GM18508 (cell line): Measurements from ENCODE around the gene OBP2B.
"Not testable (repeated sequence)": the region's sequence is repeated elsewhere in the genome, so short reads cannot be mapped to it uniquely, and the experiment has no call there.

Experiments used
- ATAC-seq: cut with Tn5 transposase; IDR thresholded peaks from one replicate; pipeline ENCODE4 v1.9.1; 2021; ENCODE audit warnings: moderate number of reproducible peaks; ENCODE audit not compliant: insufficient read depth, unreplicated experiment

The OBP2B gene, protein sequence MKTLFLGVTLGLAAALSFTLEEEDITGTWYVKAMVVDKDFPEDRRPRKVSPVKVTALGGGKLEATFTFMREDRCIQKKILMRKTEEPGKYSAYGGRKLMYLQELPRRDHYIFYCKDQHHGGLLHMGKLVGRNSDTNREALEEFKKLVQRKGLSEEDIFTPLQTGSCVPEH

DNA sequence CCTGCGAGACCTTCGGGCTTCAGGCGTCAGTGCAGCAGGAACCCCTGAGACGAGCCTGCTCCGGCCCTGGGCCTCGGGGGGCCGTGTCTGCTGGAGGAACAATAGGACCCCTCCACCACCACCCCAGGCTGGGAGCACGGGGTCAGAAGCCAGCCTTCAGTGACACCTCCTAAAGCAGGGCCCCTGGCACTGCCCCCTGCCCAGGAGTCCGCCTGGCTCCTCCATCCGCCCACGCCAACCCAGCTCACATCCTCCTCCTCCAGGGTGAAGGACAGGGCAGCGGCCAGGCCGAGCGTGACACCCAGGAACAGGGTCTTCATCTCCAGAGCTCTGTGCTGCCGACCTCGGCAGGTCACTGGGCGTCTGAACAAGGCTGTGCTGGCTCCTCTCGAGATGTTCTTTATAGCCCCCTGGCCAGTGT is at the start of gene OBP2B:
Gene OBP2B (minus strand): TSS at position 371 of the 421 bp plus-strand sequence. CDS start 51 bp downstream, at position 320.
- not testable (repeated sequence) for ATAC-seq

DNA sequence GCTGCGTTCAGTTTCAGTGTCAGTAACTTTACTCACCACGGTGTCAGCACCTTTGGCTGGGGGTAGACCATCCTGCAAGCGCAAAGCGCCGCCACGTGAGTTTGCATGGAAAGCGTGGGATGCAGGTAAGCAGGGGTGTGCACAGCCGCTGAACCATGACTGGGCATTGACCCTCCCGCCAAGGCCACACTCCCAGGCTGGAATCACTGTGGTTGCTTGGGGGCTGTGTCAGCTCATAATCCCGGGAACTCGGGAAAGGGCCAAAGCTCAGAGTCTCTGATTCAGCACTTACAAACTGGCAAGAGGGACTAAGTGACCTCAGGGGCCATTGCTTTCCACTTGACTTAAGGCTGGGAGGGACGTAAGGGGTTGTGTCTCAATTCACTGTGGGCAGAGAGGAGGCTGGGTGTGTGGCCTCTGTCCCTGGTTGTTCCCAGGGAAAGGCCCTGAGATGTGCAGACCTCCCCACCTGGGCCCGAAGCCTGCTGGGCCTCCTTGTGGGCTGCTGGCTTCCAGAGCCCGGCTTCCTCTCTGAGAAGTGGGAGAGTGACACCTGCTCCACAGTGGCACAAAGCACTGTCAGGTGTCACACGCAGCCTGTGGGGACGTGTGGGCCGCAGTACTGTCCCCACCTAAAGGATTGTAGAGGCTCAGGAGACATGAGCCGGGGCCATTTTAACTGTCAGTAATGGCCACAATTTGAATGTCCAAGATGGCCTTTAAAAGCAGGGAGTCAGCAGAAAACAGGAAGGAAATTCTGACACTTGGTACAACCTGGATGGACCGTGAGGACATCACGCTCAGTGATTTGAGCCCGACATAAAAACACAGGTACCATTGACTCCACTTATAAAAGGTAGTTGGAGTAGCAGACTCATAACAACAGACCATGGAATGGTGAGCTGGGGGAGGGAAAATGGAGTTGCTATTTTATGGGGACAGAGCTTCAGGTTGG is 49.3 kb upstream of the OBP2B start:
- ATAC-seq: no peak

DNA sequence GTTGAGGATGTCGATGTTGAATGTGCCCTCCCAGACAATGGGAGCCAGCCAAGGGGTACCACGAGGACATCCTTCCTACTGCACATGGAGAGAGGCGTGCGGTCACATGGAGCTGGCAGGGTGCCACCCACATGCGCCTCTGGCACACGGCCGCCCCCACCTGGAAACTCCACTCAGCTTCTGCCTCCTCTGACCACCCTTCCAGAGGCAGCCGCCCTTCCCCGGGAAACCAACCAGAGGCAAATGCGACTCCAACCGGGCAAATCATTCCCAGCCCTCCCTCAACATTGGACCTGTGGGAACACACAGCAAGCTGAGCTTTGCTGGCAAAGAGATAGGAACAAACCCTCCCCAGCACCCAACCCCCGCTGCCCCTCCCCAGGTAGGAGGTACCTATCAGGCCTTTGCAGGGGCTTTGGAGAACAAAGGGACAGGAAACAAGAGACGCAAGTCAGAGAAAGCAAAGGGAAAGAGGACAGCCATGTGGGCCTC is 48.5 kb upstream of the OBP2B start:
- ATAC-seq: no peak

DNA sequence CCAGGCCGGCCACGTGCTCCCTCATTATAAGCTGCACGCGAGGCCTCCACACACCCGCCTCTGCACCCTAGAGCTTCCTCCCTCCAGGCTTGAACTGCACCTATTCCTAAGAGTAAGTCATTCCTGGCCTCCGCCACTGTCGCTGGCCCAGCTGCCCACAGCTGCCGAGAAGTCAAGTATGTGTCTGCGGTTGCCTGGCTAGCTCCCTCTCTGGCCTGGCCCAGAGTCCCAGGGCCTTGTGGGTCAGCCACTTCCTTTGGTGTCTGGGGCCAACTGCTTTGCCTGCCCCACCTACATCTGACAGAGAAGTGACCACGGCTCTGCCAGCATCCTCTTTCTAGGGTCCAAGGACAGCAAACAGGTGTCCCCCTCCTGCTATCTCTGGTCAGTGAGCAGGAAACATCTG is 47.6 kb upstream of the OBP2B start:
- ATAC-seq: no peak

DNA sequence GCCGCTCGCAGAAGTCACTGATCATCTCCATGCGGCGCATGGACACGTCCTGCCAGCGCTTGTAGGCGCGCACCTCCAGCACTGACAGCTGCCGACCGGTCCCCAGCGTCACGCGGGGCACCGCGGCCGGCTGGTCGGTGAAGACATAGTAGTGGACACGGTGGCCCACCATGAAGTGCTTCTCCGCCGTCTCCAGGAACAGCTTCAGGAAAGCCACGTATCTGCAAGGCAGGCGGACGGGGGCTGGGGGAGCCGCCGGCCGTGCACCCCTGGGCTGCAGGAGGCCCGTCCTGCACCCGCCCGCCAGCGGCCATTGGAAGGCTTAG is 47.0 kb upstream of the OBP2B start:
- ATAC-seq: no peak

DNA sequence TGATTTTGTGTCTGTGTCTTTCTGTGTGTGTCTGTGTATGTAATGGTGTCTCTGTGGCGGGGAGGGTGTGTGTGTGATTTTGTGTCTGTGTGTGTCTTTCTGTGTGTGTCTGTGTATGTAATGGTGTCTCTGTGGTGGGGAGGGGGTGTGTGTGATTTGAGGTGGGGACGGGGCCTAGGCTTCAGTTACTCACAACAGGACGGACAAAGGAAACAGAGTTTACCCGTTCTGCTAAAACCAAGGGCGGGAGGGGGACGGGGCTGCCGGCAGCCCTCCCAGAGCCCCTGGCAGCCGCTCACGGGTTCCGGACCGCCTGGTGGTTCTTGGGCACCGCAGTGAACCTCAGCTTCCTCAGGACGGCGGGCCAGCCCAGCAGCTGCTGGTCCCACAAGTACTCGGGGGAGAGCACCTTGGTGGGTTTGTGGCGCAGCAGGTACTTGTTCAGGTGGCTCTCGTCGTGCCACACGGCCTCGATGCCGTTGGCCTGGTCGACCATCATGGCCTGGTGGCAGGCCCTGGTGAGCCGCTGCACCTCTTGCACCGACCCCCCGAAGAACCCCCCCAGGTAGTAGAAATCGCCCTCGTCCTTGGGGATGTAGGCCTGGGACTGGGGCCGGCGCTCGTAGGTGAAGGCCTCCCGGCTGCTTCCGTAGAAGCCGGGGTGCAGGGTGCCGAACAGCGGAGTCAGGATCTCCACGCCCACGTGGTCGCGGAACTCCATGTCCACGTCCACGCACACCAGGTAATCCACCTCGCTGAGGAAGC is 46.5 kb upstream of the OBP2B start:
- ATAC-seq: no peak

DNA sequence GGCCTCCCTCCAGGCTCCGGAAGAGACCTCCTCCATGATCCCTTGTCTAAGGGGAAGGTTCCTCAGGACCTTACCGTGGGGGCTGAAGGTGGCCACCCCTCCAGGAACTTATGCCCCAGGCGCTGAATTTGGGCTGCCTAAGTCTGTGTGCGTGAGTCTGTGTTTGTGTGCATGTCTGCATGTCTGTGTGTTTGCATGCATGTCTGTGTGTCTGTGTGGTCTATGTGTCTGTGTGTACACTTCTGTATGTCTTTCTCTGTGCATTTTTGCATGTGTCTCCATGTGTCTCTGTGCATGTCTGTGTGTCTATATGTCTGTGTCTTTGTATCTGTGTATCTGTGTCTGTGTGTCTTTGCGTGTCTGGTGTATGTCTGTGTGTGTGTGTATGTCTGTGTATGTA is 45.4 kb upstream of the OBP2B start:
- no peak for ATAC-seq

DNA sequence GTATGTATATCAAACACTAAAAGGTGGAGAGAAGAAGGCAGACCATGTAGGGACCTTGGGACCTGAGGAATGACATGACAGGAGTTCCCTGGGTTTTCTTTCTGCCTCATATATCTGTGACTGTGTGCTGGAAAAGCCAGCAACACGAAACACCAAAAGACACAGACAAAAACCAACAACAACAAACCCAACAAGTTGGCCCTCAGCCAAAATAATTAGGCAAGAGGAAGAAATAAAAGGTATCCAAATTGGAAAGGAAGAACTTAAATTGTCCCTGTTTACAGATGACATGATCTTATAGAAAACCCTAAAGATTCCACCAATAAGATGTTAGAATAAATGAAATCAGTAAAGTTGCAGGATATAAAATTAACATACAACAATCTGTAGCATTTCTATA is 44.2 kb upstream of the OBP2B start:
- no peak for ATAC-seq

DNA sequence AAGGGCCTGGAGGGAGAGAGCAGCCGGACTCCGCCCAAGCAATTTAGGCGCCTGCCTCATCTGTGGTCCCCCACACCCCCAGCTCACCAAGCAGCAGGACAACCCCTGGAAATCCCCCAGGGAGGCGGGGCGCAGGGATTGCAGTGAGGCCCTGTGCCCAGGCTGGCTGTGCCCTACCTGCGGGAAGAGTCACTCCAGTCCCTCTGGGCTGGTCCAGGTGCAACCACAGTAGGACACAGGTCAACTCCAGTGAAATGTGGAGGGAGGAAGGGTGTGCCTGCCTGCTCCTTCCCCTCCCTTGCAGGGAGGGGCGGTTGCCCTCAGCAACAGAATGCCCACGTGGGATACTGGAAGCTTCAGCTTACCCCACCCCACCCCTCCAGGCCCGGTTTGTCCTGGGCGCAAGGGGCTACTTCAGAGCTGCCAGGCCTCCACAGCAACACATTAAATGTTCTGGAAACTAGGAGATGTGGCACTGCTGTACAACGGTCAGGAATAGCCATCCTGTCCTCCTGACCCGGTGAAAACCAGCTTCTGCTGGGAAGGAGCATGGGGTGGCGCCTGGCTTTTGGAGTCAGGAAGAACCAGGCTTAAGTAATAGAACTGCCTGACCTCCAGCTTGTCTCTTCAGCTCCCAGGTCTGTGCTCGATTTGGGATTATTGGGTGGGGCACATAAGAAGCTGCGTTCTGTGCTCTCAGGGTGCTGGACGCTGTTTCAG is 43.4 kb upstream of the OBP2B start:
- ATAC-seq: no peak

DNA sequence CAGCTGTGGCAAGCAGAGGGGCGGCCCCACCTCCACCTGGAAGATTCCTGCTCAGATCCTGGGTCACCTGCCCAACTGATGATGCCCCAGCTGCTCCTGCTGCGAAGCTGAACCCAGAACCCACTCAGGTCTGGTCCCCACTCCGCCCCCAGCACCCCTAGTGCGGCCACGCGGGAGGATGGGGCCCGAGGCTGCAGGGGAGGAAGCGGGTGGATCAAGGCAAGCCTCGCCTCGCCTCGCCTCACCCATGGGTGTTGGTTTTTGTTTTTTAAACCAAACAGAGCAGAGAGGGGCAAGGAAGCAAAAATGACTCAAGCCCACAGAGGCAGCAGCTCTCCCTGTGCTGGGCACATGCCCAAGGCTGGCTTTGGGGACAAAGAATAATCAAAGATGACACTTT is 42.7 kb upstream of the OBP2B start:
- no peak for ATAC-seq

DNA sequence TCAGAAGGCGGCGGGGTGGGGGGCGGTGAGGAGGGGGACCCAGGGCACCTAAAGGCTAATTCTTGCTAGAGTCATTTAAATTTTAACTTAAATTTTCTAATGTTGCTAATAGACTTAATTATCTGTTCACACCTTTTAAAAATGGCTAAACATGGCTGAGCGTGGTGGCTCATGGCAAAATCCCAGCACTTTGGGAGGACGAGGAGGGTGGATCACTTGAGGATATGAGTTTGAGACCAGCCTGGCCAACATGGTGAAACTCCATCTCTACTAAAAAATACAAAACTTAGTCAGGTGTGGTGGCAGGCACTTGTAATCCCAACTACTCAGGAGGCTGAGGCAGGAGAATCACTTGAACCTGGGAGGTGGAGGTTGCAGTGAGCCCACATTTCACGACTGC is 42.2 kb upstream of the OBP2B start:
- ATAC-seq: not testable (repeated sequence)

DNA sequence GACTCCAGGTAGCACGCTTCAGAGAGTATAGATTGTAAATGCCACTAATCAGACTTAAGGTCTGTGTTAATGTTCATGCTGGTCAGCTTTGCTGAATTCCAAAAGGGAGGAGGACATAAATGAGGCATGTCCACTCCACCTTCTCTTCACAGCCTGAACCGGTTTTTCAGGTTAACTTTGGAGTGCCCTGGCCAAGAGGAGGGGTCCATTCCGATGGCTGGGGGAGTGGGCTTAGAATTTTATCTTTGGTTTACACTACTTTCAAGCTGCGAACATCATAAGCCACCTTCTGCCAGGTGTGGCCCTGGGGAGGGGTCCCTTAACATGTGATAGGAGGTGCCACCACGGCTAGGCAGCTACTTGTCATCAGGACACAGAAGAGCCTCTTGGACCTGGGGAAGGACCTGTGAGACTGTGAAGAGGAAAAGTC is 41.7 kb upstream of the OBP2B start:
- no peak for ATAC-seq

DNA sequence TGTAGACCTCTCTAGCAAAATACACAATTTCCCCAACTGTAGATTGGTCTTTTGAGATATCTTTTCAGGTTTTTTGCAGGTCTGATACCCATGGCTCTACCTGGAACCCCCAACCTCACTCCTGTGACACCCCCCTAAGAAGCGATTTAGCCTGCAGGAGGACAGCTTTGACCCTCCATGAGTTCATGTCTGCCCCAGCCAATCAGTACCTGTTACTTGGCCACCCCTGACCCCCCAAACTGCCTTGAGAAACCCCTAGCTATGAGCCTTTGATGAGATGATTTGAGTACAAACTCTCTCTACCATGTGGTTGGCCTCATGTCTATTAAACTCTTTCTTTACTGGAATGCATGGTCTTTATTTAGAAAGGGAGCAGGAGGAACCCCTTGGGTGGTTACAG is 40.3 kb upstream of the OBP2B start:
- ATAC-seq: no peak

DNA sequence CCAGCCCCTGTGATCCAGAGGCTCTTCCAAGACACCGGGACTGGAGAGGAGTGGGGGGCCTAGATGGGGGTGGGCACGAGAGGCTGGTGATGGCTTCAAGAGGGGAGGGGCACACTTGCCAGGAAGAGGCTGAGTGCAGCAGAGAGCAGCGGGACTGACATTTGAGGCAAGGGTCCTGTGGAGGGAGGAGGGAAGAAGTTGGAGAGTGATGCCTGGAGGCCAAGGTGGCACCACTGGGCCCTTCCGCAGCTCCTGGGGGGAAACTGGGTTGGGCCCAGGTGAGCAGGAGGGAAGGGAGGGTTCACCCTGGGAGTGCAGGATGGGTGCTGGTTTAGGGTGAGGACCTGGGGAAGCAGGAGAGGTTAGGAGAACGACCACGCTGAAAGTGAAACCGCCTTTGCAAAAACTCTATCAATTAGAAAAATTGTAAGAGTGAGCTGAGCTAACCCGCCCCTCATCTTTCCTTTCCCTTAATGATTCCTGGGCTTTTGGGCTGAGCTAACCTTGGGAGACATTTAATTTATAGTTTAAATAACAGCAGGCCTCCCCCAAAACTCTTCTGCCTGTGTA is 39.8 kb upstream of the OBP2B start:
- ATAC-seq: no peak

DNA sequence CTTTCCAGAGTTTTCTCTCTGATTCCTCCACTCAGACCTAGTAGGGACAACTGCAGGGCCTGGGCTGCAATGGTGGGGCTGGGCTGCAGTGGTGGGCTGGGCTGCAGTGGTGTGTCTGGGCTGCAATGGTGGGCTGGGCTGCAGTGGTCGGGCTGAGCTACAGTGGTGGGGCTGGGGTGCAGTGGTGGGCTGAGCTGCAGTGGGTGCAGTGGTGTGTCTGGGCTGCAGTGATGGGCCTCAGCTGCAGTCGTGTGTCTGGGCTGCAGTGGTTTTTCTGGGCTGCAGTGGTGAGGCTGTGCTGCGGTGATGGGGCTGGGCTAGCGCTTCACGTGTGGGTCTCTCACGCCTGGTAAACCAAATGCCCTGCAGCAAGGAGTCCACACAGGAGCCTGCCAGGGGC is 38.6 kb upstream of the OBP2B start:
- ATAC-seq: no peak

DNA sequence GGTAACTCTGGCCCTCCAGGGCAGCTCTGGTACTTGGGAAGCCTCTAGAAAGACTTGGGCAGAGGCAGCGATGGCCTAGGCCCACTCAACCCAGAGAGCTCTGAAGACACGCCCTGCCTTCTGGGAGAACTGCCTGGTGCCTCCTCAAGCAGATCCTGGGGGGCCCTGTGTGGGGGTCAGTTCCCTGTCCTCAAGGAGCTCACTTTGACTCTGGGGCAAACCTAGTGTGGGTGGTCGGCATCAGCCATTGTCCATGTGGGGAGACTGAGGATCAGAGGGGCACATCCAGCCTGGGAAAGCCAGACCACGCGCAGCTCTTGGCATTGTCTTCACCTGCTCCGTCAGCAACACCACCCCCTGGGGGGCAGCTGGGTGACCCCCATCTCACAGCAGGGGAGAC is 37.9 kb upstream of the OBP2B start:
- ATAC-seq: no peak

DNA sequence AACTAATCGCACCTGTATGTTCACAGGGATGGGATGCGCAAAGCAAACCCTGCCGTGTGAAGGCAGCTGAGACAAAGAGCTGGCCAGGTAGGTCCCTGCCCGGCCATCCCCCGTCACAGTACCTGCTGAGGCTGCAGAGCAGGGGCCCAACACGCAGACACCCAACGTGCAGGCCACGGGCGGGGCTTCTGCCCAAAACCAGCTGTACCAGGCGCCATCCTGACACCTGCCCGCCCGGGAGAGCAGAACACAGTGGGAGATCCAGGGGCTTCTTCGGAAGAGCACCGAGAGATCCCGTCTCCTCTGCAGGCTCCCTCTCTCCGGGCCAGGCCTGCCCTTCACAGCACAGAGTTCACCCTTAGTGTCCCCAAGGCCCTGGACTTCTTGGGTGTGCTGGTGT is 37.5 kb upstream of the OBP2B start:
- ATAC-seq: no peak

DNA sequence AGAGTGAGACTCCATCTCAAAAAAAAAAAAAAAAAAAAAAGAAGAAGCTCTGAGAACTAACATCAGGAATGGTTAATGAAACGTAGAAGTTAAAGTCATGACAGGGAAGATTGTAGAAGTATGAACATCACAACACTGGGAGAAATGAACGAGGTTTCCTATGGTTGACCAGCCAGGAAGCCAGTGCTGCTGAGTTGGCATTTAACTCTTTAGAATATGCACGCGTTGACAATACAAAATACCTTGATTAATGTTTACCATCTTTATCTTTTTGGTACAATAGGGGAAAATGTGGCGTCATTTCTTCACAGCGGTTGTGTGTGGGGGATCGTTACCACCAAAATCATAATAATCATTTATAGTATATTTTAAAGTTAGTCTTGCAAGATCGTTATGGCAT is 33.9 kb upstream of the OBP2B start:
- ATAC-seq: no peak

DNA sequence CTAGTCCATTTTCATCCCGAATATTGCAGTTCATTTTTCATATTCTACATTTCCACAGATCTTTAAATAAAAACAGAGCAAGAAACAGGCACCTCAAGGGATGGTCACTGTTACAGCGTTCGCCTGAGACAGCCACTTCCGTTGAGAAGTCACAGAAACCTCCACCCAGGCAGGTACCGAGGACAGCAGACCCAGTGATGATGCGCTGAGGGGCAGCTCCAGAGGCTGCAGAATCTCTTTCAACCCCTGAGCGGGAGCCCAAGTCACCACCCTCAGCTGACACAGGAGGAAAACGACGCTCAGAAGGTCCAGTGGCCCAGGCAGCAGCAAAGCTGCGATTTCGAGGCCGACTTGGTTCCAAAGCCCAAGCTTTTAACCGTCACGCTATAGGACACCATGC is 33.2 kb upstream of the OBP2B start:
- no peak for ATAC-seq

DNA sequence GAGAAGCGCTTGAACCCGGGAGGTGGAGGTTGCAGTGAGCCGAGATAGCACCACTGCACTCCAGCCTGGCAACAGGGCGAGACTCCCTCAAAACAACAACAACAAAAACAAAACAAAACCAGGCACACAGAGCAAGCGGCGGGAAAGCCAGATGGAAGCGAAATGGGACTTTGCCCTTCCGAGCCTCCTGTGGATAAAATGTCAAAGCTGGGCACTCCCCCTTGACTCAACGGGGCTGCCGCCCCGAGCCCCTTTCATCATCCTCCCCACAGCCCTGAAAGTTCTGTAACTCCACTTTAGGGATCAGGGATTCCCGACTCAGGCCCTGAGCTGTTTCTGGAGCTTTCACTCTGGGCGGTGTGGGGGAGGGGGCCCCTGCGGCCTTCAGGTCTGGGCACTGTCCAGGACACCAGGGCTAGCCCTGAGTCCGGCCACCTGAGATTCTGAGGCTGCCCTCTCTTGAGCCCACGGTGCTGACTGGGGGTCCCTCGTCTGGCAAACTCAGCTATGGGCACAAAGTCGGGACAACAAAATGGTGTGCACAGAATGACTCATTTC is 30.6 kb upstream of the OBP2B start:
- no peak for ATAC-seq
